A549 (cell line): Measurements from ENCODE around the gene OR6K6.

Source experiments
- CEBPB ChIP-seq, 2 experiments: fragments of >200 bp in 1 of 2; sonication (Bioruptor Twin) in 1 of 2; formaldehyde crosslinking in 1 of 2; IDR thresholded peaks; 2 replicates each; pipeline ENCODE4 v1.6.1; 2012 to 2016
- KDM1A ChIP-seq: fragments of 200-600 bp; sonication (generic); IDR thresholded peaks from 2 replicates; pipeline ENCODE4 v1.6.1; 2016; ENCODE audit warnings: low read depth, mild to moderate bottlenecking
- MAFK ChIP-seq: fragments of 450-650 bp; IDR thresholded peaks from 2 replicates; pipeline ENCODE4 v1.6.1; 2014; ENCODE audit not compliant: partially characterized antibody
- MYC ChIP-seq: IDR thresholded peaks from 2 replicates; pipeline ENCODE4 v1.6.1; 2012; ENCODE audit warnings: mild to moderate bottlenecking, inconsistent platforms, low read length, improper control_type of control experiment, borderline replicate concordance
- NR3C1 ChIP-seq: fragments of >200 bp; sonication (Bioruptor Twin); formaldehyde crosslinking; IDR thresholded peaks from 3 replicates; pipeline ENCODE4 v1.6.1; 2017
- RCOR1 ChIP-seq: fragments of 150-350 bp; IDR thresholded peaks from 2 replicates; pipeline ENCODE4 v1.6.1; 2014; ENCODE audit warnings: antibody characterized with exemption, low read length, low read depth
- TP53 ChIP-seq: fragments of 250-450 bp; sonication (Bioruptor Pico); IDR thresholded peaks from 2 replicates; pipeline ENCODE4 v1.5.0; 2021; ENCODE audit warnings: mild to moderate bottlenecking, moderate library complexity
- TF ChIP-seq, protein P1 (sequence below): fragments of >200 bp; sonication (Bioruptor Twin); formaldehyde crosslinking; IDR thresholded peaks from 3 replicates; pipeline ENCODE4 v1.5.1; 2016
- TF ChIP-seq, protein P2 (sequence below): IDR thresholded peaks from 2 replicates; pipeline ENCODE4 v1.6.1; 2012
- TF ChIP-seq, protein P3 (sequence below): fragments of 200-600 bp; sonication (generic); IDR thresholded peaks from 2 replicates; pipeline ENCODE4 v1.6.1; 2016; ENCODE audit warnings: antibody characterized with exemption, mild to moderate bottlenecking, moderate library complexity
- TF ChIP-seq, protein P4 (sequence below): IDR thresholded peaks from 2 replicates; pipeline ENCODE4 v1.6.1; 2012

DNA sequence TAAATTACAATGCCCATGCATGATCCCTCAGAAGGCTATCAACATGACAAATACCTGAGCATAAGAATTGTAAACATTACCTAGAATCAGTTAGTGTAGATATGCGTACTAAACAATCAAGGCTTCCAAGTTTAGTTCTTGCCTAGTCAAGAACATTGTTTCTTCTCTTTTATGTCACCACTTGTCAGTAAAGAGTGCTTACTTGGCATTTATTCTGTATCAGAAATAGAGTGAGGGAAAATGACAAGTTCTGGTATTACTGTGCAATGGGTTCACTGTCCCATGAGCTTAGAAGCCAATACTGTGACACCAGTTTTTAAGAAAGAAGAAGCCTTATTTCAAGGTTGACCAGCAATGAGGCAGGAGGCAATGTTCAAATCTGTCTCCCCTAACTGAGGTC is 49.2 kb downstream of the OR6K6 start:
- TF ChIP-seq, protein P1, sequence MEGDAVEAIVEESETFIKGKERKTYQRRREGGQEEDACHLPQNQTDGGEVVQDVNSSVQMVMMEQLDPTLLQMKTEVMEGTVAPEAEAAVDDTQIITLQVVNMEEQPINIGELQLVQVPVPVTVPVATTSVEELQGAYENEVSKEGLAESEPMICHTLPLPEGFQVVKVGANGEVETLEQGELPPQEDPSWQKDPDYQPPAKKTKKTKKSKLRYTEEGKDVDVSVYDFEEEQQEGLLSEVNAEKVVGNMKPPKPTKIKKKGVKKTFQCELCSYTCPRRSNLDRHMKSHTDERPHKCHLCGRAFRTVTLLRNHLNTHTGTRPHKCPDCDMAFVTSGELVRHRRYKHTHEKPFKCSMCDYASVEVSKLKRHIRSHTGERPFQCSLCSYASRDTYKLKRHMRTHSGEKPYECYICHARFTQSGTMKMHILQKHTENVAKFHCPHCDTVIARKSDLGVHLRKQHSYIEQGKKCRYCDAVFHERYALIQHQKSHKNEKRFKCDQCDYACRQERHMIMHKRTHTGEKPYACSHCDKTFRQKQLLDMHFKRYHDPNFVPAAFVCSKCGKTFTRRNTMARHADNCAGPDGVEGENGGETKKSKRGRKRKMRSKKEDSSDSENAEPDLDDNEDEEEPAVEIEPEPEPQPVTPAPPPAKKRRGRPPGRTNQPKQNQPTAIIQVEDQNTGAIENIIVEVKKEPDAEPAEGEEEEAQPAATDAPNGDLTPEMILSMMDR = no peak
- TF ChIP-seq TP53 (CRISPR knock-in tag) (no peak), RCOR1 (no peak), CEBPB (IDR thresholded peaks at IDR 0.05) (no peak), MYC (no peak), KDM1A (no peak), MAFK (peak; percentile 80), NR3C1 (no peak)
- TF ChIP-seq, protein P2, sequence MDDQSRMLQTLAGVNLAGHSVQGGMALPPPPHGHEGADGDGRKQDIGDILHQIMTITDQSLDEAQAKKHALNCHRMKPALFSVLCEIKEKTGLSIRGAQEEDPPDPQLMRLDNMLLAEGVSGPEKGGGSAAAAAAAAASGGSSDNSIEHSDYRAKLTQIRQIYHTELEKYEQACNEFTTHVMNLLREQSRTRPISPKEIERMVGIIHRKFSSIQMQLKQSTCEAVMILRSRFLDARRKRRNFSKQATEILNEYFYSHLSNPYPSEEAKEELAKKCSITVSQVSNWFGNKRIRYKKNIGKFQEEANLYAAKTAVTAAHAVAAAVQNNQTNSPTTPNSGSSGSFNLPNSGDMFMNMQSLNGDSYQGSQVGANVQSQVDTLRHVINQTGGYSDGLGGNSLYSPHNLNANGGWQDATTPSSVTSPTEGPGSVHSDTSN = no peak
- TF ChIP-seq, protein P3, sequence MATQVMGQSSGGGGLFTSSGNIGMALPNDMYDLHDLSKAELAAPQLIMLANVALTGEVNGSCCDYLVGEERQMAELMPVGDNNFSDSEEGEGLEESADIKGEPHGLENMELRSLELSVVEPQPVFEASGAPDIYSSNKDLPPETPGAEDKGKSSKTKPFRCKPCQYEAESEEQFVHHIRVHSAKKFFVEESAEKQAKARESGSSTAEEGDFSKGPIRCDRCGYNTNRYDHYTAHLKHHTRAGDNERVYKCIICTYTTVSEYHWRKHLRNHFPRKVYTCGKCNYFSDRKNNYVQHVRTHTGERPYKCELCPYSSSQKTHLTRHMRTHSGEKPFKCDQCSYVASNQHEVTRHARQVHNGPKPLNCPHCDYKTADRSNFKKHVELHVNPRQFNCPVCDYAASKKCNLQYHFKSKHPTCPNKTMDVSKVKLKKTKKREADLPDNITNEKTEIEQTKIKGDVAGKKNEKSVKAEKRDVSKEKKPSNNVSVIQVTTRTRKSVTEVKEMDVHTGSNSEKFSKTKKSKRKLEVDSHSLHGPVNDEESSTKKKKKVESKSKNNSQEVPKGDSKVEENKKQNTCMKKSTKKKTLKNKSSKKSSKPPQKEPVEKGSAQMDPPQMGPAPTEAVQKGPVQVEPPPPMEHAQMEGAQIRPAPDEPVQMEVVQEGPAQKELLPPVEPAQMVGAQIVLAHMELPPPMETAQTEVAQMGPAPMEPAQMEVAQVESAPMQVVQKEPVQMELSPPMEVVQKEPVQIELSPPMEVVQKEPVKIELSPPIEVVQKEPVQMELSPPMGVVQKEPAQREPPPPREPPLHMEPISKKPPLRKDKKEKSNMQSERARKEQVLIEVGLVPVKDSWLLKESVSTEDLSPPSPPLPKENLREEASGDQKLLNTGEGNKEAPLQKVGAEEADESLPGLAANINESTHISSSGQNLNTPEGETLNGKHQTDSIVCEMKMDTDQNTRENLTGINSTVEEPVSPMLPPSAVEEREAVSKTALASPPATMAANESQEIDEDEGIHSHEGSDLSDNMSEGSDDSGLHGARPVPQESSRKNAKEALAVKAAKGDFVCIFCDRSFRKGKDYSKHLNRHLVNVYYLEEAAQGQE = no peak
- TF ChIP-seq, protein P4, sequence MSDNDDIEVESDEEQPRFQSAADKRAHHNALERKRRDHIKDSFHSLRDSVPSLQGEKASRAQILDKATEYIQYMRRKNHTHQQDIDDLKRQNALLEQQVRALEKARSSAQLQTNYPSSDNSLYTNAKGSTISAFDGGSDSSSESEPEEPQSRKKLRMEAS = no peak
